ENCODE measurements around the gene OR6C1. TPM values are rescaled to one million over a fixed set of nuclear protein-coding genes. Genes with fewer than 3 reads are reported as not detected.
"Not testable (repeated sequence)": the region's sequence is repeated elsewhere in the genome, so short reads cannot be mapped to it uniquely, and the experiment has no call there.

The OR6C1 gene
- total RNA-seq, 2 donors from 2014 or later, result not detected

DNA sequence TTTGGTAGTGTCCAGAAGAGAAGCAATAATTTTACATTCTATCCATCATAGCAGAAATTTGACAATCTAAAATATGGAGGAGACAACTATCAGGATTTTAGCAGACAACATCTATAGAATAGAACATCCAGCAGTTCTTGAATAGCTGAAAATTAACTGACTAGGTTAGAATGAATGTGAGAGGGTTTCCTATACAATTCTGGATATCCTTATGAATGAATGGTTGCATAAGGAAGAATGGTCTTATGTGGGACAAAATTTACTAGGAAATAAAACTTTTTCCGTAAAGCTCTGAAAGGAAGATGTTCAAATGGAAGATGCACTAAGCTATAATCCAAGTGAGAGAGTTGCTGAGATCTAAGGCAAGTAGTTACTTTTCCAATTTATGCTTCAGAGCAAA, 16.3 kb downstream of the OR6C1 start, which contains the start of gene OR6C3:
TSS of gene OR6C3 (plus strand) at position 301 of the 400 bp plus-strand sequence. CDS start 955 bp downstream, outside the sequence.
- Histone ChIP-seq H3K27ac (no peak within 1 kb of the TSS), H3K4me1 (no peaks in the 10 kb centered on the region), H3K9me3 (no peaks in the 10 kb centered on the region), H3K27me3 (no peaks in the 10 kb centered on the region), H3K36me3 (no peaks in the 10 kb centered on the region), H3K9ac (ENCODE audit: low read depth in 2 of 2, low read length in 2 of 2) (no peak within 1 kb of the TSS), H3K4me3 (no peak within 1 kb of the TSS)
- no peak for DNase-seq
- TF ChIP-seq CTCF (IDR thresholded peaks at IDR 0.05), result no peak
- intact Hi-C loops (cut with DNase I), result no loop called here

DNA sequence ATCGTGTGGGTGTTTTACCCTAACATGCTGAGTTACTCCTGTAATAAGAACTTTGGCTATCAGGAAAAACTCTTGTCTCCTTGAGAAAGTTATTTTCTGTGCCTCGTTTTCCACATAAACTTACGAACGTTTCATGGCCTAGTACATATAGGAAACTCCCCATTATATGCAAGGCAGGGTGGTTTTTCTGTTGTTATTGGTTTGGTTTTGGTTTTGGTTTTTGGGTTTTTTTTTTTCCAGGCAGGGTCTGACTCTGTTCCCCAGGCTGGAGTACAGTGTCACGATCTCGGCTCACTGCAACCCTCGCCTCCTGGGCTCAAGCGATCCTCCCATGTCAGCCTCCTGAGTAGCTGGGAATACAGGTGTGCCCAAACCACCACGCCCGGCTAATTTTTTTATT, 21.9 kb downstream of the OR6C1 start:
- intact Hi-C loops (cut with DNase I), result no loop called here
- TF ChIP-seq CTCF (IDR thresholded peaks at IDR 0.05), result no peak
- no peak overlapping the region for H3K4me3 ChIP-seq

DNA sequence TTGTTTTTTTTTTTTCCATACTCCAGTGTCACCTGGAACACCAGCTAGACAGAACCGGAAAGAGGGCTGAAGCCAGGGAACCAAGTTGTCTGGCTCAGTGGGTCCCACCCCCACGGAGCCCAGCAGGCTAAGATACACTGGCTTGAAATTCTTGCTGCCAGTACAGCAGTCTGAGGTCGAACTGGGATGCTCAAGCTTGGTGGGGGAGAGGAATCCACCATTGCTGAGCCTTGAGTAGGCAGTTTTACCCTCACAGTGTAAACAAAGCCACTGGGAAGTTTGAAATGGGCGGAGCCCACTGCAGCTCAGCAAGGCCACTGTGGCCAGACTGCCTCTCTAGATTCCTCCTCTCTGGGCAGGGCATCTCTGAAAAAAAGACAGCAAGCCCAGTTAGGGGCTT, 41.2 kb downstream of the OR6C1 start:
- H3K36me3 ChIP-seq; intact Hi-C loops (cut with DNase I); H3K9ac ChIP-seq (ENCODE audit: low read depth in 2 of 2, low read length in 2 of 2); H3K4me1 ChIP-seq; H3K4me3 ChIP-seq; DNase-seq; H3K27me3 ChIP-seq; H3K9me3 ChIP-seq; H3K27ac ChIP-seq: not testable (repeated sequence)

More for the DNA sequence above, 21.9 kb downstream of the OR6C1 start:
- Histone ChIP-seq H3K9ac (ENCODE audit: low read depth in 2 of 2, low read length in 2 of 2) (no peak overlapping the region), H3K9me3 (no peaks in the 10 kb centered on the region), H3K36me3 (no peaks in the 10 kb centered on the region), H3K27me3 (no peaks in the 10 kb centered on the region), H3K27ac (no peak overlapping the region), H3K4me1 (no peaks in the 10 kb centered on the region)
- DNase-seq, result no peak

DNA sequence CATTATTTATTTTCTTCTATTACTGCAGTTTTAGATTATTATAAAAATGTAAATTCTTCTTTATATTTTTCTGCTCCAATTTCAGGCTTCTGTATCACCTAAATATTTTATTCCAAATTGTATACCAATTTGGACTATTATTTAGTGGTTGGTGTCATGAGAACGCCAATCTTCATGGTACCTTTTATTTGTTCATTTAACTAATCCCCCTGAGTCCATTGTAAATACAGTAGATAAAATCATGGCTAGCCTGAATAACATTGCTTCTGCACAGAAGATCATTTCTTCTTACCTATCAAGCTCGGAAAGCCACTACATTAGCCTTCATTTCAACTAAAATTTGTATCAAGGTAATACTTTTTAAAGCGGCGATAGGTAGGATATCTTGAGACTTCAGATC, 48.5 kb downstream of the OR6C1 start, which contains the start of gene OR6C75:
TSS of gene OR6C75 (plus strand) at position 301 of the 400 bp plus-strand sequence. CDS start 2,136 bp downstream, outside the sequence.
- TF ChIP-seq CTCF (IDR thresholded peaks at IDR 0.05), result no peak
- DNase-seq, result no peak
- Histone ChIP-seq H3K4me3 (no peak within 1 kb of the TSS), H3K27ac (no peak within 1 kb of the TSS), H3K27me3 (no peaks in the 10 kb centered on the region), H3K9ac (ENCODE audit: low read depth in 2 of 2, low read length in 2 of 2) (no peak within 1 kb of the TSS), H3K4me1 (no peaks in the 10 kb centered on the region), H3K9me3 (no peaks in the 10 kb centered on the region), H3K36me3 (no peaks in the 10 kb centered on the region)
- intact Hi-C loops (cut with DNase I), result no loop called here

- Histone ChIP-seq H3K4me3 (no peak overlapping the region), H3K9me3 (no peaks in the 10 kb centered on the region), H3K27me3 (no peaks in the 10 kb centered on the region), H3K27ac (no peak overlapping the region), H3K4me1 (no peaks in the 10 kb centered on the region), H3K9ac (ENCODE audit: low read depth in 2 of 2, low read length in 2 of 2) (no peak overlapping the region), H3K36me3 (no peaks in the 10 kb centered on the region)
- no peak for TF ChIP-seq CTCF (IDR thresholded peaks at IDR 0.05)
- intact Hi-C loops (cut with DNase I), result no loop called here
- no peak for DNase-seq
Observed at GRCh38 chr12:55365086-55365485, 50.9 kb downstream of the OR6C1 start.

Other genes starting within 250 kb of the OR6C1 start
- gene OR9K2, start 187.9 kb upstream of the OR6C1 start, total RNA-seq, result not detected
- gene OR10A7, start 93.3 kb upstream of the OR6C1 start, total RNA-seq, result not detected
- not detected for gene OR6C74, start 69.7 kb upstream of the OR6C1 start, total RNA-seq
- not detected for gene OR6C6, start 17.8 kb upstream of the OR6C1 start, total RNA-seq
- gene OR6C3, start 16.4 kb downstream of the OR6C1 start, total RNA-seq, result not detected
- gene OR6C75, start 48.6 kb downstream of the OR6C1 start, total RNA-seq, result not detected
- not detected for gene OR6C65, start 86.2 kb downstream of the OR6C1 start, total RNA-seq
- gene OR6C76, start 111.9 kb downstream of the OR6C1 start, total RNA-seq, result not detected
- not detected for gene OR6C2, start 129.7 kb downstream of the OR6C1 start, total RNA-seq
- gene OR6C70, start 155.8 kb downstream of the OR6C1 start, total RNA-seq, result not detected
- gene OR6C68, start 178.0 kb downstream of the OR6C1 start, total RNA-seq, result not detected
- not detected for gene OR6C4, start 235.3 kb downstream of the OR6C1 start, total RNA-seq